COR-L47 (cell line): ENCODE data around the gene VPS8.

Experiments used
- DNase-seq: peaks from one replicate; lab custom pipeline; 2025; lab: John Stamatoyannopoulos, UW

Gene VPS8

GRCh38 chr3:184811999-184812661 lies at the start of gene VPS8:
Gene VPS8 (plus strand): TSS chr3:184812166. CDS start chr3:184824633, 12,467 bp downstream.
- DNase-seq = peak; percentile 97

DNA sequence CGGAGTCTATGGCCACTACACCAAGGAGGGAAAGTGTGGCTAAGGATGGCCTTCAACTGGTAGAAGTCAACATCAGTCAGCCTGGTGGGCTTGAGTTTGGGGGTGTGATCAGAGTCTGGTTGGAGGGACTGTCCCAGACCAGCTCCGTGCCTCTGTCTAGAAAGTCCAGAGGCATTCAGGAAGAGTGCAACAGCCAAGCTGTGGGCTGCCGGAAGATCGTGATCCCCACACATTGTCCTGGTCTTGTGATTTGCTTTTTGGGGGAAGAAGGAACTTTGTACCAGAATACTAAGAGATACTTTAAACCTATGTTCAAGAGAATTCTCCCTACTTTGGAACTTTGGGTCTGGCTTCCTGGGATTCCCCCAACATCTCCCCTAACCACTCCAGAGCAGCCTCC lies 47.8 kb upstream of the VPS8 start:
- no peak for DNase-seq

DNA sequence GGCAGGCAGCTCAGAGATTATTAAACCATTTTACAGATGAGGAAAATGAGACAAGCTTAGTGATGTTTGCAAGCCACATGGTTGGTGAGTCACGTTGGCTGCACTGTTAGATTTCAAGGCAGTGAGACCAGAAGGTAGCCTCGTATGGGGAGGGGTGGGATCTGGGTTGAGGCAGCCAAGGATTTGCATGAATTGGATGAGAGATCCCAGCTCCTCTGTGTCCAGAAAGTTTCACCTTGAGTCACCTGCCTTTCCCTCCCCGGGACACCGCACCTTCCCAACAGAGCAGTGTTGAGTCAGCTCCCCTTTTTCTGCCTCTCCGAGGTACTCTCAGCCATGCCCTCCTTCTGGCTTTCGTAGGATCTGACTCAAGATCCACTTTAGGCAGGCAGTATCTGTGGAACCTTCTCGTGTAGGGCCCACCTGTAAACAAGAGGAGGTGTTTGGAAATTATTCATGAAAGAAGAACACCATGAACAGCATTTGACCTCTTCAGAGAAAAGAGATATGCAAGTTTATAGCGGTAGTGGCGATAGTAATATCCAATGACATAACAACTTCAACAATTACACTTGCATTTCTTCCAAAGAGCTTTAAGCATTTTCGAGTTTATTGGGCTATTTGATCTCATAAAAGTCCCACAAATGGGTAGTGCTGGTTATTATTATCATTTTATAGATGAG lies 46.8 kb upstream of the VPS8 start:
- no peak for DNase-seq

- DNase-seq = no peak
Observed at GRCh38 chr3:184765730-184766074, 46.3 kb upstream of the VPS8 start.

GRCh38 chr3:184766555-184767261 lies 45.3 kb upstream of the VPS8 start:
- DNase-seq = no peak

DNA sequence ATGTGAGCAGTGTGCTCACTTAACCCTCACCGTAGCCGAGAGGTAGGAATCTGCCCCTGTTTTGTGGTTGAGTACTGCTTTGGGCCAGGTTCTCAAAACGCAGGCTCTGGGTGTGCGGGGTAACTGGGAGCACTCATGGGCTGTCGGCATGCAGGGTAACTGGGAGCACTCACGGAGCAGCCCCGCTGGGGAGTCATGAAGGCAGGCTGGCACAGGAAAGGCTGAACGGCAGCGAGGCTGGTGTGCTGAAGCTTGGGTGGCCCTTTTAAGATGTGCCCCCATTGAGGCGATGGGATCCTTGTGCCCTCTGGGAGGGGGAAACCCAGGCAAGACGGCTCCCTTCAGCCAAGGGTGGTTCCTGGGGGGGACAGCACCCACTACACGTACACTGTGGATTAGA lies 44.6 kb upstream of the VPS8 start:
- no peak for DNase-seq

DNA sequence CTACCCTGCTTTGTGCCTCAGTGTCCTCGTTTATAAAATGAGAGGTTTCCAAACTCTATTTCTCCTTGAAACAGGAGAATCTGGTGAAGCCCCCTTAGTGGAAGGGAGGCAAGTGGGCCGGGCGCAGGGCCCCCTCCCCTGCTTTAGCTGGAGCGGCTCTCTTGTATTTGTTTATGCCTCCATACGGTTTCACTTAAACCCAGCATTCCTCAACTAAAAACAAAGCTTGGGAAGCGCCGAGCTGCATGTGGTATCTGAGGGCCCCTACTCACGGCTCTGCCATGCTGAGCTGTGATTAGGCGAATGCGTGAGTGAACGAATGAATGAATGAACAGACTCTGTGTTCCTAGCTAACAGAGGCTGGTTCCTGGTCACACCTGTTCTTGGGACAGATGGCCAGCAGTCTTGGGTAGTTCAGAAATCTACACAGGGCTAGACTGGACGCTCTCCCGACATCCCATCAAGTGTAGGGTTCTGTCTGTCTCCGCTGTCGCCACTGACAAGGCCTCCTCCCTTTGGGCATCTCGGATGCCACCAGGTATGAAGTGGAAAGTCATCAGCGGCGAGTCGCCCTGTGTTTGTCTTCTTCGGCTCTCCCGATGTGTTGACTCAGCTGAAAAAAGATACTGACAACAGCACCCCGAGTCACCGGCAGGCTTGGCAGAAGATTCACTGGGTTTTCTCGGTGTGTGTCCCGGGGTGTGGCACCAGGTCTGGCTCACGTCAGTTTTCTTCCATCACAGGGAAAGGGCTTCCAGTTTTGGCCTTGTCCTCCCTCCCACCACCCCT lies 42.4 kb upstream of the VPS8 start:
- DNase-seq = no peak

GRCh38 chr3:184770541-184770940 lies 41.4 kb upstream of the VPS8 start:
- no peak for DNase-seq

DNA sequence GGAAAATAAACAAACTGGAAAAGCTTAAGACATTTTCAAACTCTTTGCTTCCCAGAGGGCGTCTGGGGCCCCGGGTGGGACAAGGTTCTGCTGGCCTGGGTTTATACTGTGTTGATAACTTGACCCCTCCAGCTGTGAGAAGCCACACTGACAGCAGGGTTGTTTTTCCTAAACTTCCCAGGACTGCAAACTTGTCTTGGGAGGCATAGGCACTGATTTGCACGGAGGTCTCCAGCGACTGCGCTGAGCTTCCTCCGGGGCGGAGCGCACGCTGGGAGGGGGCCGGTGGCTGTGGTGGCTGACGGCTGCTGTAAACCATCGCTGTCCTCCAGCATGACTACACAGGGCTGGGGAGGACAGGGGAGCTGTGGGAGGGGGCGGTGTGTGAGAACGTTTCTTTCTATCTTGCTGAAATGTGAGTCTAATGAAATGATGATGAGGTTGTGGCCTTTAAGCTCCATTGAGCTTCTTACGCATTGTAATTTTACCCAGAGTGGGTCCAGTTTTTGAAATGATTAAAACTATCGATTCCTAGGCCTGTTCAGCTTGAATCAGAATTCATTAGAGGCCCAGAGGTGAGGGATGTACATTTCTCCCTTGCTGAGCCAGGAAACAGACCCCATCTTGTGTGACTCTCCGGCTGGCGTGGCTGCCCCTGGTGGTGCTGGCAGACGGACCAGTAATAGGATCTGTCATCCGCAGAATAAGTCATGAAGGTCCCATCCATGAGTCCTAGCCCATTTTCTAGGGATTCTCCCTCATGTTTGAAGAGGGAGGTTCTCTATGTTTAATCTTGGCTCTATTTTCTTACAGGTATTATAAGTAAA lies 40.5 kb upstream of the VPS8 start:
- DNase-seq = no peak

DNA sequence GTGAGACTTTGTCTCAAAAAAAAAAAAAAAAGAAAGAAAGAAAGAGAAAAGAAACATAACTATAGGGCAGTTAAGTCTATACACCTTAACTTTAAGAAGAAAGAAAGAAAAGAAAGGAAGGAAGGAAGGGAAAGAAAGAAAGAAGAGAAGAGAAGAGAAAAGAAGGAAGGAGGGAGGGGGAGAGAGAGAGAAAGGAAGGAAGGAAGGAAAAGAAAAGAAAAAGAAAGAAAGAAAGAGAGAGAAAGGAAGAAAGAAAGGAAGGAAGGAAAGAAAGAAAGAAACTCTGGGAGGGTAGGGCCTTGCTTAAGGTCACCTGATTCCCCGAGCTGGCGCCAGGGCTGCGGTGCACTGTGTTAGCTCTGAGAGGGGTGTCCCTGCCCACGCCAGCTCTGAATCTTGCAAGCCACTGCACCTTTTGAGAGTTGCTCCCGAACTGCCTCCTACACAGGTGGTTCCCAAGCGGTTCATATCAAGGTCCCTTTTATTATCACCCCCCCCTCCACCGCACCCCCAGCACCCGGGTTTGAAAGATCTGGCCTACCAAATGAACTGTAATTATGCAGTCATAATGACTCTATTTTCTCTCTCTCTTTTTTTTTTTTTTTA lies 39.2 kb upstream of the VPS8 start:
- DNase-seq = no peak

DNA sequence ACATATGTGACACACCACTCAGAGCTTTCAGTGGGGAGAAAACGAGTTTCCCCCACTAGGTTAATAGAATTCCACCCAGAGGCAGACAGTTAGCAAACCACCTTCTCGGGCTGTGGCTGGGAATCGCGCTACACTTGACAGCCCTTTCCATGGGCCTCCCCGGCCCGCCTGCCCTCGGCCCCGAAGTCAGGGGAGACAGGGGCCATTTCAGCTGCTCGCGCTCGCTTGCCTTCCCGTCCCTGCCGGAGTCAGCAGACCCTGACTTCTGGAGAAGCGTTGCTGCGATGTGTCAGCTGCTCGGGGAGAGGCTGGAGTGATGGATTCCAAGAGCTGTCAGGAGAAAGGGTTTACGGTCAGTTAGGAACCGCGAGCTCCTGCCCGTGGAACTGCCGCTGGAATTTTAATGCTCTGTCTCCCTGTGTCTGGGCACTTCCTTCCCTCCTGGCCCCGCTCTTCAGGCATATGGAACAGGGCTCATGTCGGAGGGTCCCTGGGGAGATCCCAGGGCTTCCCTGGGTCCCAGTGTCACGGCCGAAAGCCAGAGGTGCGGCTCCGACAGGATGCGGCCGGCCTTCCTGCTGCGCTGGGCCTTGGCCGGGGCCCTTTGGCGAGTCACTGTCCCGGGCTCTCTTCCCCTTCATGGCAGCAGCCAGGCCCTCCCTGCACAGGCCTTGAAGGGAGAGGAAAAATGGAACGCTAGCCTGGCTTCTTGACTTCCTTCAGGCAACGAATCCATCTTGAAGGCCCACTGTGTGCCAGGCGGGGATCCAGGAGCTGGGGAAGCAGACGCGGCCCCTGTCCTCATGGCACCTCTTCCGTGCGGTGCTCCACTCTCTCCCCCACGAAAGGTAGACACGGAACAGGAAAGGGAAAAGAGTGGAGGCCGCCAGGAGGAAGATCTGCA lies 38.4 kb upstream of the VPS8 start:
- DNase-seq = no peak

- no peak for DNase-seq
Observed at GRCh38 chr3:184776916-184777315, 35.0 kb upstream of the VPS8 start.

DNA sequence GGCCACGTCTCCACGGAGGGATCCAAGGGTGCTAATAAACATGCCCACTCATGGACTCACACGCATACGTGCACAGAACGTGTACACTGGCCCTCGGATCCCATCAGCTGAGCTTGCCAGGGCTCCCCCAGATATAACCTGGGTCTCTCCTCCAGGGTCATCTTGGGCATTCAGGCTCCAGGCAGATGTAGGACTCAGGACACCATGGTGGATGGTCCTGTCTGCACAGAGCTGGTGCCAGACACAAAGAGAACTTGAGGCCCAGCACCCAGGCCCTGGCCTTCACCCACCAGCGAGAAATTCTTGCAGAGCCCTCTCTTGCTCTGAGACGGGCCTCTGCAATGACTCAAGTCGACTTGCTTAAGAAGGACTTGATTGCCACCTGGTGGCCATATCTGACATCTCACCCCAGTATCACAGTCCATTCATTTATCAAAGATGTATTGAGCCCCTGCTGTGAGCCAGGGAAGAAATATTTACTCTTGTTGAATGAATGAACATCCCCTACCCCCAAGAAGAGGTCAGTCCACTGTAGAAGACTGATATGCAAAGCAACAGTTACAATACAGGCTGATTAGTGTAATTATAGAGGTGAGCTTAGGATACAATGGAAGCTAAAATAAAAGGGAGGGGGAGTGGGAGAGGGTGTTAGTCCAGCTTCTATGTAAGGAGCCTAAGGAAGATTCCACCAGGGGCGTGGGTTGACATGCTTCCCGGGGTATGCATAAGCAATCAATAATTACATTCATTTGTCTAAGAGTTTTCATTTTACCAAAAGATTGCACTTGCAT lies 34.2 kb upstream of the VPS8 start:
- peak; percentile 97 for DNase-seq

DNA sequence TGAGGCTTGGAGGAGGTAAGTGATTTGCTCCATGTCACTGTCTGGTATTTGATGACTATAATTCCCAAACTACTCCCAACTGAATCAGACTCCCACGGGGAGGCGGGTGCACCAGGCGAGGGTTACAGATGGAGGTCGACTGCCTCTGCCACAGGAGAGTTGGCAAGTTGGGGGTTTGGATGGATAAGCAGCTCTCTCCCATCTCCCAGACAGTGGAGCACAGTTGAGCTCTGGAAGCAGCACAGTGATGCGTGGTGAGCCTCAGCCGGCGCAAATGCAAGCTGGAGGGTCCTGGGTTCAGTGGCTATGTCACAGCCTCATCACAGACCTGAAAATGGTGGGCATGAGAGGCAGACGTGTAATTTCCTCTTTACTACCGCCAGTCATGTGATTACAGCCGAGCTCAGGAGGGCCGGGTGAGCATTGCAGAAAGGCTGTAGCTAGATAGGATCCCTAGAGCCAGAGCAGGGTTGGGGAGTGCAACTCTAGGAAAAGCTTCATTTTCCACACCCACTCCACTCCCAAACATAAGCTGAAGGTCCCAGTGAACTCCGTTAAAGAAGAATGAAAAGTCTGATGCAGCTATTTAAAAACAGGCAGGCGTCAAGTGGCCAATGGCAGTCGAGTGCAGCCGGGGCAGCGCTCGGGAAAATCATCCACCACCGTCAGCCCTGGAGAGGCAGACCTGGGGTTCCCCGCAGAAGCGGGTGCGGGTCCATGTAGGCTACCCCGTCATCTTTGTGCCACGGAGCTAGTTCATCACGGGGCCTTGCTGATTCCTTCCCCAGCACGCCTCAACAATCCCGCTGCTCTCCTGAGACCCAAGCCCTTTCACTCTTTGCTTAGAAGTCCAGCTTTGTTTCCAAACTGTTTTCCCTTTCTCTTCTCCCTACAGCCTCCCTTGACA lies 33.3 kb upstream of the VPS8 start:
- no peak for DNase-seq

DNA sequence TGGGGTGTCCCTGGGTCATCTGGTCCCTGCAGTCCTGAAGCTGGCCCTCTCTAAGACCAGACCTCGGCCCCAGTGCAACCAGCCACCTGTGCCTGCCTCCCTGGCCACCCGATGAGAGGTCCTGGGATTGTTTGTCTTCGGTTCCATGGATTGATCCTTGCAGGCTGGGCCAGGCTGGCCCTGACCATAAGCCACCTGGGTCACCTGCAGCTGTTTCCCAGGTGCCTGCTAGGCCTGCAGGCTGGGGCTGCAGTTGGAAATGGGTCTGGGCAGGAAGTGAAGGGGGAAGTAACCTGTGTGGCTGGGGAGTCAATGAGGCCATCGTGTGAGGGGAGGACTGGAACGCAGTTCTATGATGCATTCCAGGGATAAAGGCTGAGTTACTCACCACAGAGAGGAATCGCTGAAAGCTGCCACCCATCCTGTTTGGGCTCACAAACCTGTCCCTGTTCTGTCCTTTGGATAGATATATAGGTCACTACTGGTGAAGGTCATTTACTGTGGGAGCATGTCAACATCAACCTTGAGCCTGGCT lies 30.9 kb upstream of the VPS8 start:
- no peak for DNase-seq

DNA sequence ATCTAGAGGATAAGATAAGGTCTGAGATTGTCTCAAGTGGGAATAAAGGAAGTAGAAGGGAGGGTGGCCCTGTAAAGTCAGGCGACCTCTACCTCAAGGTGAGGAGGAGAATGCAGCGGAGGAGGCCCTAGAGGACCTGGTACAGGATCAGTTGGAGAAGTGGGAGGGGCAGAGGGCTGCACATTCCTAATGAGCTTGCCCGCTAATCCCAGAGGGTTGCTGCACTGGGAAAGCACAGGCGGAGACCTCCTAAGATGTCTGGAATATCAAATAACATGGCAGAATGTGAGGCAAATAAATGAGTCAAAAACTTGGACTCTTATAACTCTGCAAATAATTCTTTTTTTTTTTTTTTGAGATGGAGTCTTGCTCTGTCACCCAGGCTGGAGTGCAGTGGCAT lies 30.2 kb upstream of the VPS8 start:
- DNase-seq = no peak

GRCh38 chr3:184783319-184783718 lies 28.6 kb upstream of the VPS8 start:
- no peak for DNase-seq
